H9 (cell line): ENCODE results near the gene MTSS2. TPM values are rescaled to one million over a fixed set of nuclear protein-coding genes. Genes with fewer than 3 reads are reported as not detected.

Experiments
- DNase-seq: peaks from one replicate; pipeline ENCODE4 v3.0.0-alpha.2; 2017
- H2AFZ ChIP-seq: one replicate; pipeline ENCODE4 v1.6.1; 2013; ENCODE audit warnings: mild to moderate bottlenecking, low read length, control low read depth, moderate library complexity
- H2AK5ac ChIP-seq: 2 replicates; pipeline ENCODE4 v1.6.1; 2013; ENCODE audit warnings: low read length, control low read depth, mixed read lengths; ENCODE audit not compliant: insufficient read length
- H2BK120ac ChIP-seq: one replicate; pipeline ENCODE4 v1.6.1; 2013; ENCODE audit warnings: low read depth, mild to moderate bottlenecking, low read length, control low read depth, inconsistent platforms; ENCODE audit not compliant: poor library complexity, severe bottlenecking
- H2BK12ac ChIP-seq: 2 replicates; pipeline ENCODE4 v1.6.1; 2013; ENCODE audit warnings: low read length, control low read depth, mixed read lengths, low read depth; ENCODE audit not compliant: insufficient read length
- H2BK15ac ChIP-seq: 2 replicates; pipeline ENCODE4 v1.6.1; 2013; ENCODE audit warnings: low read depth, low read length, control low read depth
- H2BK20ac ChIP-seq: one replicate; pipeline ENCODE4 v1.6.1; 2013; ENCODE audit warnings: low read depth, mild to moderate bottlenecking, low read length, control low read depth, inconsistent platforms; ENCODE audit not compliant: poor library complexity, severe bottlenecking
- H2BK5ac ChIP-seq: 2 replicates; pipeline ENCODE4 v1.6.1; 2013; ENCODE audit warnings: low read length, control low read depth, mixed read lengths; ENCODE audit not compliant: insufficient read length
- H3K14ac ChIP-seq: 2 replicates; pipeline ENCODE4 v1.6.1; 2013; ENCODE audit warnings: low read length, control low read depth; ENCODE audit not compliant: insufficient read depth
- H3K18ac ChIP-seq: 2 replicates; pipeline ENCODE4 v1.6.1; 2013; ENCODE audit warnings: low read depth, mild to moderate bottlenecking, mixed read lengths, low read length, control low read depth; ENCODE audit not compliant: insufficient read length
- H3K23ac ChIP-seq: 2 replicates; pipeline ENCODE4 v1.6.1; 2013; ENCODE audit warnings: low read length, control low read depth, mixed read lengths, low read depth; ENCODE audit not compliant: insufficient read length
- H3K23me2 ChIP-seq: 2 replicates; pipeline ENCODE4 v1.6.1; 2013; ENCODE audit warnings: low read depth, mild to moderate bottlenecking, mixed read lengths, low read length, control low read depth; ENCODE audit not compliant: insufficient read length, poor library complexity, severe bottlenecking
- H3K27ac ChIP-seq: 2 replicates; pipeline ENCODE4 v1.5.1; 2013; ENCODE audit warnings: low read length, control low read depth, mixed read lengths, low read depth; ENCODE audit not compliant: insufficient read length
- H3K27me3 ChIP-seq: 2 replicates; pipeline ENCODE4 v1.6.1; 2013; ENCODE audit warnings: low read length, control low read depth, inconsistent platforms; ENCODE audit not compliant: insufficient read depth
- H3K4ac ChIP-seq: 2 replicates; pipeline ENCODE4 v1.6.1; 2013; ENCODE audit warnings: low read depth, mild to moderate bottlenecking, control low read depth, inconsistent platforms, low read length, moderate library complexity
- H3K4me1 ChIP-seq: 2 replicates; pipeline ENCODE4 v1.6.1; 2013; ENCODE audit warnings: low read length, control low read depth, inconsistent platforms; ENCODE audit not compliant: insufficient read depth
- H3K4me2 ChIP-seq: 2 replicates; pipeline ENCODE4 v1.6.1; 2013; ENCODE audit warnings: low read length, control low read depth, mixed read lengths; ENCODE audit not compliant: insufficient read length, insufficient read depth
- H3K56ac ChIP-seq: 2 replicates; pipeline ENCODE4 v1.6.1; 2013; ENCODE audit warnings: low read depth, mild to moderate bottlenecking, mixed read lengths, low read length, control low read depth; ENCODE audit not compliant: insufficient read length
- H3K79me1 ChIP-seq: 2 replicates; pipeline ENCODE4 v1.6.1; 2013; ENCODE audit warnings: low read depth, mild to moderate bottlenecking, moderate library complexity, low read length, control low read depth, inconsistent platforms; ENCODE audit not compliant: insufficient read depth, poor library complexity, severe bottlenecking
- H3K79me2 ChIP-seq: 2 replicates; pipeline ENCODE4 v1.6.1; 2013; ENCODE audit warnings: low read length, control low read depth, inconsistent platforms; ENCODE audit not compliant: insufficient read depth
- H3K9ac ChIP-seq: 2 replicates; pipeline ENCODE4 v1.6.1; 2013; ENCODE audit warnings: low read length, control low read depth, mixed read lengths; ENCODE audit not compliant: insufficient read length; ENCODE audit errors: extremely low read depth
- H3K9me3 ChIP-seq: one replicate; pipeline ENCODE4 v1.6.1; 2013; ENCODE audit warnings: low read depth, low read length, inconsistent platforms; ENCODE audit not compliant: control insufficient read depth
- H3T11ph ChIP-seq: one replicate; pipeline ENCODE4 v1.6.1; 2013; ENCODE audit warnings: mild to moderate bottlenecking, low read length, control low read depth, inconsistent platforms
- H4K20me1 ChIP-seq: one replicate; pipeline ENCODE4 v1.6.1; 2013; ENCODE audit not compliant: control insufficient read depth, insufficient read length, insufficient read depth
- H4K5ac ChIP-seq: 2 replicates; pipeline ENCODE4 v1.6.1; 2013; ENCODE audit warnings: low read depth, mild to moderate bottlenecking, mixed read lengths, low read length, control low read depth; ENCODE audit not compliant: insufficient read length
- H4K8ac ChIP-seq: replicated peaks from 2 replicates; pipeline ENCODE4 v1.6.1; 2013; ENCODE audit warnings: low read length, control low read depth, mixed read lengths, low read depth; ENCODE audit not compliant: insufficient read length
- H4K91ac ChIP-seq: 2 replicates; pipeline ENCODE4 v1.6.1; 2013; ENCODE audit warnings: low read depth, mild to moderate bottlenecking, moderate library complexity, mixed read lengths, low read length, control low read depth; ENCODE audit not compliant: insufficient read length
- H3K27ac Mint-ChIP-seq, 3 experiments: 2 replicates in 2 of 3; 3 replicates in 1 of 3; pipeline ENCODE4 v1.8.0; 2020 to 2021; ENCODE audit warnings: mixed read lengths in 3 of 3, mild to moderate bottlenecking in 1 of 3, moderate library complexity in 1 of 3
- H3K27me3 Mint-ChIP-seq: 2 replicates; pipeline ENCODE4 v1.8.0; 2021; ENCODE audit warnings: low read depth, mild to moderate bottlenecking, moderate library complexity, mixed read lengths
- H3K36me3 Mint-ChIP-seq, 3 experiments: 2 replicates in 2 of 3; 3 replicates in 1 of 3; pipeline ENCODE4 v1.8.0; 2020 to 2021; ENCODE audit warnings: low read depth in 3 of 3, mixed read lengths in 3 of 3; ENCODE audit not compliant: insufficient read depth in 1 of 3
- H3K4me1 Mint-ChIP-seq, 2 experiments: 2 replicates each; pipeline ENCODE4 v1.8.0; 2020; ENCODE audit warnings: mixed read lengths in 2 of 2
- H3K4me3 Mint-ChIP-seq, 2 experiments: 2 replicates in 1 of 2; 3 replicates in 1 of 2; pipeline ENCODE4 v1.8.0; 2020 to 2021; ENCODE audit warnings: mild to moderate bottlenecking in 2 of 2, mixed read lengths in 2 of 2, moderate library complexity in 1 of 2
- H3K9me3 Mint-ChIP-seq, 2 experiments: 2 replicates in 1 of 2; 3 replicates in 1 of 2; pipeline ENCODE4 v1.8.0; 2020; ENCODE audit warnings: mild to moderate bottlenecking in 2 of 2, mixed read lengths in 2 of 2, moderate library complexity in 1 of 2
- WGBS: extraction: QIAGEN DNeasy Blood & Tissue Kit; methylation state at CpG from one replicate; pipeline ENCODE4 v1.1.7; 2013; ENCODE audit warnings: missing lambda C conversion rate, low lambda C conversion rate, mixed read lengths; ENCODE audit not compliant: insufficient read length; ENCODE audit errors: extremely low coverage; 5-methylcytosine and 5-hydroxymethylcytosine counted together
- total RNA-seq: library from RNA; stranded (reverse); gene quantifications from 2 replicates; pipeline ENCODE4 v1.2.1, GENCODE V29; 2021
- TF ChIP-seq, protein P1 (sequence below): fragments of 200-600 bp; sonication (generic); conservative IDR thresholded peaks from 3 replicates; pipeline ENCODE4 v1.8.0; 2021; ENCODE audit warnings: antibody characterized with exemption, mild to moderate bottlenecking

Gene MTSS2
- total RNA-seq, 1 experiment from 2014 or later, result 41.0 TPM

DNA sequence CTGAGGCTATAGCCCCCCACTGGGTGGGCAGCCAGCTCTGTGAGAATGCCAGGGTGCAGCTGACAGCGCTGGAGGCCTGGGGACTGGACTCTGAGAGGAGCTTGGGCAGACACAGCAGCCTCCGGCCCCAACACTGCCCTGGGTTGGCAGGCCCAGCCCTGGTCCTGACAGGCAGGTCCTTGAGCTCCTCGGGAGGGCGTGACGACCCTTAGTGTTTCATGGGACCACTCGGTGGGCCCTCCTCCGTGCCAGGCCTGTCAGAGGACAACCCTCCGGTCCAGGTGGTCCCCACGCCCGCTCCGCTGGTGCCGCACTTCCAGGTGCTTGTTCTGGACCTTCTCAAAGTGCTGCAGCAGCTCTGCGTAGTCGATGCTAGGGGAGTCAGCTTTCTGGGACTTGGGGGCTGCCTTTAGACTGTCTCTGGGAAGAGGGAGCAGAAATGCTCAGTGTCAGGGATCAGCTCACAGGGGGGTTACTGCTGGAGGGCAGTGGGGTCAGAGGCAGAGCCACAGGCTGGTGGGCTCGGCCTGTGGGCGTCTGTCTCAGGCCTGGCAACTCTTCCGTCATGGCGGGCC, 1.9 kb upstream of the MTSS2 start:
- H3K4me2 ChIP-seq, result no peak overlapping the region
- H3K23ac ChIP-seq, result no peak overlapping the region
- no peaks in the 10 kb centered on the region for H3K27me3 ChIP-seq
- H3K18ac ChIP-seq, result no peak overlapping the region
- no peak overlapping the region for H3K27ac ChIP-seq
- H4K5ac ChIP-seq, result no peak overlapping the region
- no peak overlapping the region for H2BK120ac ChIP-seq
- no peak overlapping the region for H4K91ac ChIP-seq
- no peak overlapping the region for H2AFZ ChIP-seq
- H3K4me1 Mint-ChIP-seq, result peaks cover 17 to 25% of the 10 kb centered on the region in 2 experiments
- H3K79me1 ChIP-seq, result no peaks in the 10 kb centered on the region
- WGBS, result no CpG with 5 or more reads among the region's 18 CpGs
- H3K14ac ChIP-seq, result no peak overlapping the region
- H4K20me1 ChIP-seq, result no peaks in the 10 kb centered on the region
- no peak overlapping the region; a peak in 1 of 5 replicates for H3K4me3 Mint-ChIP-seq
- no peak overlapping the region for H2BK5ac ChIP-seq
- H3K79me2 ChIP-seq, result no peaks in the 10 kb centered on the region
- H3K36me3 Mint-ChIP-seq, result no peaks in the 10 kb centered on the region; a peak in 1 of 7 replicates
- TF ChIP-seq, protein P1, sequence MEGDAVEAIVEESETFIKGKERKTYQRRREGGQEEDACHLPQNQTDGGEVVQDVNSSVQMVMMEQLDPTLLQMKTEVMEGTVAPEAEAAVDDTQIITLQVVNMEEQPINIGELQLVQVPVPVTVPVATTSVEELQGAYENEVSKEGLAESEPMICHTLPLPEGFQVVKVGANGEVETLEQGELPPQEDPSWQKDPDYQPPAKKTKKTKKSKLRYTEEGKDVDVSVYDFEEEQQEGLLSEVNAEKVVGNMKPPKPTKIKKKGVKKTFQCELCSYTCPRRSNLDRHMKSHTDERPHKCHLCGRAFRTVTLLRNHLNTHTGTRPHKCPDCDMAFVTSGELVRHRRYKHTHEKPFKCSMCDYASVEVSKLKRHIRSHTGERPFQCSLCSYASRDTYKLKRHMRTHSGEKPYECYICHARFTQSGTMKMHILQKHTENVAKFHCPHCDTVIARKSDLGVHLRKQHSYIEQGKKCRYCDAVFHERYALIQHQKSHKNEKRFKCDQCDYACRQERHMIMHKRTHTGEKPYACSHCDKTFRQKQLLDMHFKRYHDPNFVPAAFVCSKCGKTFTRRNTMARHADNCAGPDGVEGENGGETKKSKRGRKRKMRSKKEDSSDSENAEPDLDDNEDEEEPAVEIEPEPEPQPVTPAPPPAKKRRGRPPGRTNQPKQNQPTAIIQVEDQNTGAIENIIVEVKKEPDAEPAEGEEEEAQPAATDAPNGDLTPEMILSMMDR, result no peak
- H4K8ac ChIP-seq, result no peak overlapping the region
- no peaks in the 10 kb centered on the region for H3K9me3 Mint-ChIP-seq
- no peaks in the 10 kb centered on the region for H3K9me3 ChIP-seq
- H2BK12ac ChIP-seq, result no peak overlapping the region
- no peak overlapping the region for H3K56ac ChIP-seq
- H2BK15ac ChIP-seq, result no peak overlapping the region
- H3K4ac ChIP-seq, result no peak overlapping the region
- H3K4me1 ChIP-seq, result peaks cover 6% of the 10 kb centered on the region; the same call in 1 of the 2 replicates
- no peak for DNase-seq
- H3K23me2 ChIP-seq, result peaks cover 7% of the 10 kb centered on the region
- peaks cover 2% of the 10 kb centered on the region; the same call in 1 of the 2 replicates for H3K27me3 Mint-ChIP-seq
- no peak overlapping the region for H2AK5ac ChIP-seq
- H3K27ac Mint-ChIP-seq, result no peak overlapping the region; a peak in 1 of 7 replicates
- H2BK20ac ChIP-seq, result no peak overlapping the region
- H3K9ac ChIP-seq, result no peak overlapping the region
- no peak overlapping the region for H3T11ph ChIP-seq
